ENCODE measurements around the gene SH2D2A.

SH2D2A gene

GRCh38 chr1:156816561-156817328 lies at the start of gene SH2D2A:
Gene SH2D2A (minus strand): TSS chr1:156816848. CDS start chr1:156816708, 140 bp downstream.
- DNase-seq = peak; percentile 34

GRCh38 chr1:156865865-156866248 lies 49.2 kb upstream of the SH2D2A start:
- DNase-seq = no peak

- DNase-seq = no peak
Observed at GRCh38 chr1:156865258-156865657, 48.6 kb upstream of the SH2D2A start.

GRCh38 chr1:156864796-156865195 lies 48.1 kb upstream of the SH2D2A start:
- DNase-seq = no peak

- no peak for DNase-seq
Observed at GRCh38 chr1:156863631-156864030, 47.0 kb upstream of the SH2D2A start.

- DNase-seq = no peak
Observed at GRCh38 chr1:156862997-156863599, 46.5 kb upstream of the SH2D2A start.

- DNase-seq = peak; percentile 54
Observed at GRCh38 chr1:156862584-156862983, 45.9 kb upstream of the SH2D2A start.

GRCh38 chr1:156860628-156861423 lies 44.2 kb upstream of the SH2D2A start, which contains the start of gene NTRK1:
Gene NTRK1 (plus strand): TSS chr1:156860865. CDS start chr1:156860935, 70 bp downstream.
- DNase-seq = peak; percentile 72

GRCh38 chr1:156860113-156860627 lies 43.5 kb upstream of the SH2D2A start:
- DNase-seq = peak; percentile 91

- peak; percentile 79 for DNase-seq
Observed at GRCh38 chr1:156859523-156860112, 43.0 kb upstream of the SH2D2A start.

- DNase-seq = no peak
Observed at GRCh38 chr1:156858959-156859522, 42.4 kb upstream of the SH2D2A start, which contains the start of gene INSRR. Gene INSRR (minus strand): TSS chr1:156859117. CDS start chr1:156858621, 496 bp downstream.

- DNase-seq = peak; percentile 51
Observed at GRCh38 chr1:156858555-156858956, 41.9 kb upstream of the SH2D2A start.

- no peak for DNase-seq
Observed at GRCh38 chr1:156857532-156857931, 40.9 kb upstream of the SH2D2A start.

GRCh38 chr1:156856282-156856785 lies 39.7 kb upstream of the SH2D2A start:
- no peak for DNase-seq

- no peak for DNase-seq
Observed at GRCh38 chr1:156854634-156855033, 38.0 kb upstream of the SH2D2A start.

- no peak for DNase-seq
Observed at GRCh38 chr1:156853761-156854160, 37.1 kb upstream of the SH2D2A start.

- peak; percentile 39 for DNase-seq
Observed at GRCh38 chr1:156852418-156852874, 35.8 kb upstream of the SH2D2A start.

GRCh38 chr1:156851779-156852417 lies 35.2 kb upstream of the SH2D2A start:
- DNase-seq = no peak

GRCh38 chr1:156849151-156849496 lies 32.5 kb upstream of the SH2D2A start:
- DNase-seq = no peak

- DNase-seq = no peak
Observed at GRCh38 chr1:156848461-156849150, 32.0 kb upstream of the SH2D2A start.

Data from retina (tissue), 1 donor.